PC-9 (cell line): Measurements from ENCODE around the gene ACSL6. TPM values are rescaled to one million over a fixed set of nuclear protein-coding genes. Genes with fewer than 3 reads are reported as not detected.

Experiments used
- BruUV-seq: library from RNA; stranded (reverse); fragments of 400-500 nt; replicated peaks from 2 replicates; lab custom pipeline; 2021; lab: Mats Ljungman, UMichigan
- CTCF ChIA-PET: fragments of 300-600 bp; sonication (Branson Sonifier 250); formaldehyde crosslinking; loops from one replicate; lab custom pipeline; 2022; ENCODE audit warnings: antibody characterized with exemption; lab: Charles Lee
- POLR2A ChIA-PET: fragments of 300-600 bp; sonication (Branson Sonifier 250); formaldehyde crosslinking; loops from one replicate; lab custom pipeline; 2022; ENCODE audit warnings: antibody characterized with exemption; ENCODE audit not compliant: unreplicated experiment; lab: Charles Lee
- DNase-seq, 2 experiments: peaks; one replicate each; pipeline versions ENCODE4 v3.0.0 to v3.0.0-alpha.2; 2015 to 2022; ENCODE audit warnings: mixed read lengths in 1 of 2
- H2AFZ ChIP-seq: fragments of 200-600 bp; sonication (generic); 2 replicates; pipeline ENCODE4 v1.8.1; 2017; ENCODE audit warnings: antibody characterized with exemption
- H3F3A ChIP-seq: fragments of 200-600 bp; sonication (generic); 2 replicates; pipeline ENCODE4 v1.8.1; 2017; ENCODE audit warnings: antibody characterized with exemption, mild to moderate bottlenecking, low read depth; ENCODE audit not compliant: insufficient read depth
- H3K27ac ChIP-seq: fragments of 200-600 bp; sonication (generic); 2 replicates; pipeline ENCODE4 v1.6.1; 2016; ENCODE audit warnings: mixed run types
- H3K27me3 ChIP-seq: fragments of 200-600 bp; sonication (generic); 2 replicates; pipeline ENCODE4 v1.6.1; 2016; ENCODE audit warnings: low read depth, mixed run types; ENCODE audit not compliant: insufficient read depth
- H3K36me3 ChIP-seq: fragments of 200-600 bp; sonication (generic); 2 replicates; pipeline ENCODE4 v1.6.1; 2016; ENCODE audit warnings: low read depth, mixed run types
- H3K4me1 ChIP-seq: fragments of 200-600 bp; sonication (generic); replicated peaks from 2 replicates; pipeline ENCODE4 v1.6.1; 2016; ENCODE audit warnings: mixed run types; ENCODE audit not compliant: insufficient read depth
- H3K4me2 ChIP-seq: fragments of 200-600 bp; sonication (generic); 2 replicates; pipeline ENCODE4 v1.6.1; 2017; ENCODE audit warnings: mixed run types
- H3K4me3 ChIP-seq: fragments of 200-600 bp; sonication (generic); 2 replicates; pipeline ENCODE4 v1.6.1; 2016; ENCODE audit warnings: mixed run types
- H3K79me2 ChIP-seq: fragments of 200-600 bp; sonication (generic); 2 replicates; pipeline ENCODE4 v1.6.1; 2017; ENCODE audit warnings: low read depth, mixed run types
- H3K9me2 ChIP-seq: fragments of 200-600 bp; sonication (generic); 2 replicates; pipeline ENCODE4 v1.8.1; 2017; ENCODE audit warnings: mild to moderate bottlenecking; ENCODE audit not compliant: insufficient read depth
- H3K9me3 ChIP-seq: fragments of 200-600 bp; sonication (generic); 2 replicates; pipeline ENCODE4 v1.8.1; 2016; ENCODE audit warnings: low read depth; ENCODE audit not compliant: insufficient read depth
- H4K20me1 ChIP-seq: fragments of 200-600 bp; sonication (generic); 2 replicates; pipeline ENCODE4 v1.8.1; 2017; ENCODE audit not compliant: insufficient read depth
- EZH2 ChIP-seq: fragments of 200-600 bp; sonication (generic); IDR thresholded peaks from 2 replicates; pipeline ENCODE4 v1.8.0; 2017; ENCODE audit warnings: antibody characterized with exemption, low read depth
- intact Hi-C: fragments of 100-400 bp; cut with micrococcal nuclease; formaldehyde crosslinking; loops from one replicate; pipeline ENCODE4 v1.10.0; 2022; ENCODE audit not compliant: unreplicated experiment
- total RNA-seq: library from RNA; stranded (reverse); gene quantifications from 2 replicates; pipeline ENCODE4 v1.2.3, GENCODE V29; 2021
- TF ChIP-seq, protein P1 (sequence below): fragments of 200-600 bp; sonication (generic); conservative IDR thresholded peaks from 2 replicates; pipeline ENCODE4 v1.6.1; 2017; ENCODE audit warnings: mixed run types, antibody characterized with exemption, mild to moderate bottlenecking, moderate library complexity

ACSL6 gene
- total RNA-seq, 1 experiment from 2014 or later: not detected

DNA sequence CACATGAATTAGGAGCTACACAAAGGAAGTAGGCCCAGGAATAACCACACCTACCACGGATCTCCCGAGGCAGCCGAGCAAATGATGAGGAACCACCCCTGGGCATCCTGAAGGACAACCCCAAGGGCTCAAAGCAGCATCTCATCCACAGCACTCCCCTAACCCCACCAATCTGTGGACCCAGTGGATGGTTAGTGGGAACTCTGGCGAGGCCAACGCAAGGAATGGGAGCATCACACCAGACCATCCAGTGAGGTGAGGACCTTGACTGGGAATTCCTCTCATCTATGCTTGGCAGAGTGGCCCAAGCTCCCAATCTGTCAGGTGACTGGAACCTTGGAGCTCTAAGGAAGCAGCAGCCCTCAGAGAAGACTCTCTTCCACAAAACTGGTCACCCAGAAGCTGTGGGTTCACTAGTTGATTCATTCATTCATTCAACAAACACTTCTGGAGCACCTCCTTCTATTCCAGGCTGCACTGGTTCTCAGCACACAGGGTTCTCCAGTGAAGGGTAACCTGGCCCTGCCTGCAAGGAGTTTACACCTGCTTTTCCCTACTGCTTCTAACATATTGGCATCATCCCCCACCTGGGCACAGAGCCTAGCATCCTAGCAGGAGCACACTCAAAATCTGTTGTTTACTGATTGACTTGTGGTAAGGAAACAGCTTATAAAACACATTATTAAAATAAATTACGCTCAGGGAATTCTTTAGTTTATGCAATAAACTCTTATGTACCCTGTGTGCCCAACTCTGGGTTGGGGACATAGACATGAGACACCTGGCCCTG is 4.9 kb downstream of the ACSL6 start:
- H3K36me3 ChIP-seq: no peaks in the 10 kb centered on the region
- H4K20me1 ChIP-seq: no peaks in the 10 kb centered on the region
- H3K79me2 ChIP-seq: no peaks in the 10 kb centered on the region
- H3F3A ChIP-seq: no peaks in the 10 kb centered on the region
- no peaks in the 10 kb centered on the region for H3K9me2 ChIP-seq
- POLR2A ChIA-PET: no interaction called here
- no peaks in the 10 kb centered on the region for H3K9me3 ChIP-seq
- H3K27ac ChIP-seq: no peak overlapping the region
- no peak overlapping the region for H3K4me3 ChIP-seq
- no peak overlapping the region for H3K4me2 ChIP-seq
- H2AFZ ChIP-seq: no peak overlapping the region
- no peak for DNase-seq
- TF ChIP-seq, protein P1, sequence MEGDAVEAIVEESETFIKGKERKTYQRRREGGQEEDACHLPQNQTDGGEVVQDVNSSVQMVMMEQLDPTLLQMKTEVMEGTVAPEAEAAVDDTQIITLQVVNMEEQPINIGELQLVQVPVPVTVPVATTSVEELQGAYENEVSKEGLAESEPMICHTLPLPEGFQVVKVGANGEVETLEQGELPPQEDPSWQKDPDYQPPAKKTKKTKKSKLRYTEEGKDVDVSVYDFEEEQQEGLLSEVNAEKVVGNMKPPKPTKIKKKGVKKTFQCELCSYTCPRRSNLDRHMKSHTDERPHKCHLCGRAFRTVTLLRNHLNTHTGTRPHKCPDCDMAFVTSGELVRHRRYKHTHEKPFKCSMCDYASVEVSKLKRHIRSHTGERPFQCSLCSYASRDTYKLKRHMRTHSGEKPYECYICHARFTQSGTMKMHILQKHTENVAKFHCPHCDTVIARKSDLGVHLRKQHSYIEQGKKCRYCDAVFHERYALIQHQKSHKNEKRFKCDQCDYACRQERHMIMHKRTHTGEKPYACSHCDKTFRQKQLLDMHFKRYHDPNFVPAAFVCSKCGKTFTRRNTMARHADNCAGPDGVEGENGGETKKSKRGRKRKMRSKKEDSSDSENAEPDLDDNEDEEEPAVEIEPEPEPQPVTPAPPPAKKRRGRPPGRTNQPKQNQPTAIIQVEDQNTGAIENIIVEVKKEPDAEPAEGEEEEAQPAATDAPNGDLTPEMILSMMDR: no peak
- TF ChIP-seq EZH2: no peak
- CTCF ChIA-PET: no interaction called here
- no TSS peak for BruUV-seq
- peaks cover 17% of the 10 kb centered on the region for H3K27me3 ChIP-seq
- intact Hi-C loops: loop anchor here (5.0 kb wide), 2 partner anchors 56 to 584 kb away; partner anchors contain the start of gene IL3
- H3K4me1 ChIP-seq: peaks cover 10% of the 10 kb centered on the region; the same call in 1 of the 2 replicates

DNA sequence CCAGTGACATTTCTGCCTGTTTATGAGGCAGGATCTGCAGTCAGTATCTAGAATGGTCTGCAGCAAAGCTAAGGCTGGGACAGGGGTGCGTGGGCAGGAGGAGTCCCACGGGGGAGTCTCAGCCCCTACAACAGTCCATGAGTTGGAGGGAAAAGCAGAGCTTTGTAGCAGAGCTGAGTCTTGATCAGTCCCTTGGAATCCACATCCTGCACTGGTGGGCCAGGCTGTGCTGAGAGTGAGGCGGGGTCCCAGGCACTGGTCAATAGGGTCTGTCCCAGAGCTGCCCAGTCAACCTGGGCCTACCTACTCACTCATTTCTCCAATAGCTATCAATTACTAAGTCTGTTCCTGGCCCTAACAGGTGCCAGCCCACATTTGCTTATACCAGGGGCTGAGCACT is 5.9 kb downstream of the ACSL6 start:
- peaks cover 10% of the 10 kb centered on the region; the same call in 1 of the 2 replicates for H3K27me3 ChIP-seq
- H3K27ac ChIP-seq: no peak overlapping the region
- intact Hi-C loops: loop anchor here (5.0 kb wide), 2 partner anchors 57 to 583 kb away; partner anchors contain the start of gene IL3
- CTCF ChIA-PET: no interaction called here
- H3F3A ChIP-seq: no peaks in the 10 kb centered on the region
- peaks cover 10% of the 10 kb centered on the region; the same call in 1 of the 2 replicates for H3K4me1 ChIP-seq
- no peaks in the 10 kb centered on the region for H3K79me2 ChIP-seq
- no peaks in the 10 kb centered on the region for H3K36me3 ChIP-seq
- H2AFZ ChIP-seq: no peak overlapping the region
- no TSS peak for BruUV-seq
- no peaks in the 10 kb centered on the region for H3K9me3 ChIP-seq
- no peak for TF ChIP-seq EZH2
- TF ChIP-seq, protein P1: no peak
- POLR2A ChIA-PET: no interaction called here
- no peaks in the 10 kb centered on the region for H3K9me2 ChIP-seq
- H3K4me2 ChIP-seq: no peak overlapping the region
- no peaks in the 10 kb centered on the region for H4K20me1 ChIP-seq
- no peak for DNase-seq
- H3K4me3 ChIP-seq: no peak overlapping the region

DNA sequence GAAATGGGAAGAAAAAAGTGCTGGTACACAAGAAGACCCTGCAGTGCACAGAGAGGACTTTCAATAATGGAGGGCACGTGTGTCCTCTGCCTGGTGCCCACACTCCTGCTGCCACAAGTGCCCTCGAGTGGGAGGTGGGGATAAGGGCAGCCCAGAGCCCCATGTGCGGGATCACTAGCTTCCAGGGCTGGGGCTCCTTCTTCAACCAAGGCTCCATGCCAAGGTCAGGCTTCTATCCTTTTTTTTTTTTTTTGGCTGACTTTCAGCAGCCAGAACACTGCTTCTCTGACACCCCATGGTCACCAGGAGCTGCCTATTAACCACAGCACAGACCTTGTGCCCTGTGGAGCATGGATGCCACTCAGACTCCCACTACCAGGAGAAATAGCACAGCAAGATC is 7.5 kb downstream of the ACSL6 start:
- H3K4me3 ChIP-seq: no peak overlapping the region
- no TSS peak for BruUV-seq

More for the DNA sequence above, 7.5 kb downstream of the ACSL6 start:
- no peak for TF ChIP-seq EZH2
- TF ChIP-seq, protein P1: no peak
- Histone ChIP-seq H3K9me3 (no peaks in the 10 kb centered on the region), H3K4me1 (peaks cover 10% of the 10 kb centered on the region; the same call in 1 of the 2 replicates), H3K79me2 (no peaks in the 10 kb centered on the region), H4K20me1 (no peaks in the 10 kb centered on the region), H3K27ac (no peak overlapping the region), H2AFZ (no peak overlapping the region), H3K4me2 (no peak overlapping the region), H3K9me2 (no peaks in the 10 kb centered on the region), H3K27me3 (no peaks in the 10 kb centered on the region), H3K36me3 (no peaks in the 10 kb centered on the region), H3F3A (no peaks in the 10 kb centered on the region)
- intact Hi-C loops: no loop called here
- ChIA-PET POLR2A (no interaction called here), CTCF (no interaction called here)
- DNase-seq: no peak
